Measurements from ENCODE around the gene LAMA5.

Gene LAMA5

DNA sequence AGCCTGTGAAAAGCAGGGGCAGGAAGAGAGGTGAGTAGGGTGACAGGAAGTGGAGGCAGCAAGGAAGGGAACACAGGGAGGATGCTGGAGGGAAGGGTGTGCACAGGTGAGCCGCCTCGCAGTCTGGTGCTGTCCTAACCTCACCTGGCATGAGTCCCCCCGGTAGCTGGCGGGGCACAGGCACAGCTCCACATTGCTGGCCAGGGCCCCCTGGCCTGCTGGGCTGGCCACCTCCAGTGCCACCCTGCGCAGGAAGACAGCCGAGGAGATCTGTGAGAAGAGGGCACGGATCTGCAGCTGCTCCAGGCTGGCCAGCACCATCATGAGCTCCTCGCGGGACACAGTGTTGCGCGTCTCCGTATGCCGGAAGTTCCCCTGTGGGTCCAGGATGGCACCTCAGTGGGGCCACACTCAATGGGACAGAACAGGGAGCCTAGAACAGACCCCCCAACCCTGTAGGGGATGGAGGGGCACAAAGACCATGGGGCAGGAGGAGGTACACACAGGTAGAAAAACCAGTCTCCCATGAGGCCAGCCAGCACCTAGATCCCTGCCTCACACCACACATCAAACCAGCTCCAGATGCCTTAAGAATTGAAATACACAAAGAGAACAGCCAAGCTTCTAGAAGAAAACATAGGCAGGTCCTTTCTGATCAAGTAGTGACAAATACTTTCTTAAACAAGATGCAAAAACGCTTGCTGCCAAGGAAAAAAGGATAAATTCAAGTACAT lies 41.8 kb downstream of the LAMA5 start:
- DNase-seq, result no peak

DNA sequence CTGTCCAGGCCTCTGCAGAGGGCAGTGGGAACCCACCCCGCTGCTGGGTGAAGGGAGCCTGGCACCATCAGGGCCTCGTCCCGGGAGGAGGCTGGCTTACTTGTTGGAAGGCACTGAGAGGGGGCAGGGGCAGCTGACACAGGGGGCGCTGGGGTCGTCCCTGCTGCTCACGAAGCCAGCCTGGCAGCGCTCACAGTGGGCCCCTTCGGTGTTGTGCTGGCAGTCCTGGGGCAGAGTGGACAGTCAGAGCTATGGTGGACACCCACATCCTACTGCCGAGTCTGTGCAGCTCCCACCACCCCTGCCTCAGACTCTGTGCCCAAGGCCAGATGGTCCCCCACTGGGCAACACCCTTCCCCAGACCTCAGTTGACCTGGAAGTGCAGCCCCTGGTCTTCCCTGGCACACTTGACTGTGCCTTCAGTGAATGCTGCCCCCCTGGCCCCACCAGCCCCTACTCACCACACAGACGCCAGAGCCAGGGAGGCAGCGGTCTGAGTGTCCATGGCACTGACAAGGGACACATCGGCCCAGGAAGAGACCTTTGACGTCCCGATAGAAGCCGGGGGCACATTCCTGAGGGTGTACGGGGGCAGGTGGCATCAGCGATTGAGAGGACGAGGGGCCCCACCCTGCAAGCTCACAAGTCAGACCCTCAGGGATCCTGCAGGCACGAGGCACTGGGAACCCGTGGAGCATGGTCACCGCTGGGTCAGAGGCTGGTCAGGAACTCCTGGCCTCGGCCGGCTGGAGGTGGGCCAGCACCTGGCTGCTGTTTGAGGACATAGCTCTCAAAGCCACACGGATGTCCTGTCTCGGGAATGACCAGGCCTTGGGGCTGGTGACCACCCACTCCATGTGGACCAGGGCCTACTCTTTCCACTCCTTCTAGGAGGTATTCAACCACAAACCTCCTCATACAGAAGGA lies 42.9 kb downstream of the LAMA5 start:
- no peak for DNase-seq

DNA sequence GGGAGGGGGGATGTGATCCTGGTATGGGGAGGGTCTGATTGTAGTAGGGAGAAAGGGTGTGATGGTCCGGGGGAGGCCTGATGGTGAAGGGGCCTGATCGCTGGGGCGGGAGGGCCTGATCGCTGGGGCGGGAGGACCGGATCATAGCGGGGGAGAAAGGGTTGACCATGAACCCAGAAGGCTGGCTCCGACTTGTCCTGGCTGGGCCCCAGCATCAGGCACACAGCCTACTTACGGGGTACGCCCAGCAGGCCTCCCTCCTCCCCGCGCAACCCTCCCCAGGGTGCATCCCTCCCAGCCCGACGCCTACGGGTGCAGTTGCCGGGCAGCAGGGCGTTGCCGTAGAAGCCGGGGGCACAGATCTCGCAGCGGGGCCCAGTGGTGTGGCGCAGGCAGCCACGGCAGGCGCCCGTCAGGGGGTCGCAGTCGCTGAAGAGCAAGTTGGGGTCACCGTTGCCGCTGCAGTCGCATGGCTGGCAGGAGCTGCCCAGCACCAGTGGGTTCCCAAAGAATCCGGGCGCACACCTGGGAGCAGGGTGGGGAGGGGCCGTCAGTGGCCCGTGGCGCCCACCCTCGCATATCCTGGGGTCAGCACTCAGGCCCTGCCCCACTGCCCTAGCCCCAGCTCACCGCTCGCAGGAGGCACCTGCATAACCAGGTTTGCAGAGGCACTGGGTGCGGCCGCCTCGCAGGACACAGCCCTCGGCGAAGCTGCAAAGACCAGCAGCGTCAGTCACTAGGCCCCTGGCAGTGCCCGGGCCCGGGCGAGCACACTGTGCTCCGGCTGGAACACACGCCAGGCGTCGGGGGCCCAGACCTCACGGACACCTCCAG lies 43.7 kb downstream of the LAMA5 start:
- DNase-seq, result no peak

DNA sequence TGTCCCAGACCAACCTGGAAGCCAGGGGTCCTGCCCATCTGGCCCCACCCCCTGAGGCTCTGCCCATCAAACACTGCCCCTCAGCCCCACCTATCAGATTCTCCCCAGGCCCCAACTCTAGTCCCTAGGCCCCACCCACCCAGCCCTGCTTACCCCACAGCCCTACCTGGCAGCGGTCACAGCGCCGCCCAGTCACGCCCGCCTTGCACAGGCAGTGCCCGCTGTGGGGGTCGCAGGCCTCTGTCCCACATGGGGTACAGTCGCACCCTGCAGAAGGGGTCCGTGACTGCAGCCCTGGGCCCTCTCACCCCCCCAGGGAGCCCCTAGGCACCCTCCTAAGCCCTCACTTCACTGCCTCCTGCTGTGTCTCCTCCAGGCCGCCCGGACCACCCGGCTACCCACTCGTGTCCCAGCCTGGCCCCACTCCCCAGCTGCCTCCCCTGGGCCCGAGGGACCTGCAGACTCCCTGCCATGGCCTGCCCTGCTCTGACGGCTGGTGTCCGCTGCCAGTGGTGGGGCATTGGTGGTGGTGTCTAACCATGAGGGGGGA lies 44.5 kb downstream of the LAMA5 start:
- no peak for DNase-seq

DNA sequence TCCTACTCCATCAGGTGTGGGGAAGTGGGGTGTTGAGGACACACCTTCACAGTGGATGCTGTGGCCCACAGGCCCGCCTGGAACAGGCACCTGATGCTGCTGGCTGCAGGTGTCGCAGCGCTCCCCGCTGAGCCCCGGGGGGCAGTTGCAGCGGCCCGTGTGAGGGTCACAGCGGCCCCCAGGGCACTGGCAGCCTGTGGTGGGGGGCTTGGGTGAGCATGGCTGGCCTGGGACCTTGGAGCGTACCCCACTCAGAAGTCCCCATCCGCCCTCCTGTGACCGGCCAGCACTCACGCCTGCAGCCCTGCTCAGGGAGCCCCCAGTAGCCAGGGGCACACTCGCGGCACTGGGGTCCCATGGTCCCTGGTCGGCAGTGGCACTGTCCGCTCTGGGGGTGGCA lies 45.1 kb downstream of the LAMA5 start:
- DNase-seq, result no peak

DNA sequence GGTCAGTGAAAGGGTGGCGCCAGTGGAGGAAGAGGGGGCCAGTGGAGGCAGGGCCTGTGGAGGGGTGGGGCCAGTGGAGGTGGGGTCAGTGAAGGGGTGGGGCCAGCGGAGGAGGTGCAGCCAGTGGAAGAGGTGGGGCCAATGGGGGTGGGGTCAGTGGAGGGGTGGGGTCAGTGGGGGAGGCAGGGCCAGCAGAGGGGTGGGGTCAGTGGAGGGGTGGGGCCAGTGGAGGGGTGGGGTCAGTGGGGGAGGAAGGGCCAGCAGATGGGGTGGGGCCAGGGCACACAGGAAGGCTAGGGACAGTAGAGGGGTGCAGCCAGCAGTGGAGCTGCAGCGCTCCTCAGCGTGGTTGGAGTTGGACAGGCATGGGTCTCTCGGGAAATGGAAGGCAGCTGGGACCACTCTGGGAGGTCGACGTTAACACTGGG lies 45.6 kb downstream of the LAMA5 start:
- peak in 1 of 2 experiments; percentile 51 for DNase-seq

DNA sequence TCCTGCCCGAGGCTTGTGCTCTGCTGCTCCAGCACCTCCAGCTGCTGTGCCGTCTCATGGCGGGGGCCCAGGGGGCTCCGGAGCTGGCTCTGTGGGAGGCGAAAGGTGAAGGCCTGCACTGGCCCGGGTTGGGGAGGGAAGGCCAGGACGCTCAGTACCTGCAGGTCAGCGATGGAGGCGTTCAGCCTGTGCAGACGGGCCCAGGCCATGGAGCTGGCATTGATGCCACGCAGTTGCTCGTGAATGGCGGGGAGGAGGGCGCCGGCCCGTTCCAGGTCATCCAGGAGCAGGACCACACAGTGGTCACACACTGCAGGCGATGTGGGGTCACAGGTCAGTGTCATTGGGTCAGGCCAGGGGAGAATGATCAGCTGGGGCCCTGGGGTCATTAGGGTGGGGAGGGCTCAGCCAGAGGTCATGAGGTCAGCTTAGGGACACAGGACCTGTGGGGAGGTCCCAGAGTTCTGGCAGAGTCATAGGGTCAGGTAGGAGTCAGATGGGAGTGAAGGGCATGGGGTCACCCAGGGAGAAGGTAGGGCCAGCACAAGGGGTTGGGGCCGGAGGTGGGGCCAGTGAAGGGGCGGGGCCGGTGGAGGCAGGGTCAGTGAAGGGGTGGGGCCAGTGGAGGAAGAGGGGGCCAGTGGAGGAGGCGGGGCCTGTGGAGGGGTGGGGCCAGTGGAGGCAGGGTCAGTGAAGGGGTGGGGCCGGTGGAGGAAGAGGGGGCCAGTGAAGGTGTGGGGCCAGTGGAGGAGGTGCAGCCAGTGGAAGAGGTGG lies 46.3 kb downstream of the LAMA5 start:
- DNase-seq, result peak in 1 of 2 experiments; percentile 51

DNA sequence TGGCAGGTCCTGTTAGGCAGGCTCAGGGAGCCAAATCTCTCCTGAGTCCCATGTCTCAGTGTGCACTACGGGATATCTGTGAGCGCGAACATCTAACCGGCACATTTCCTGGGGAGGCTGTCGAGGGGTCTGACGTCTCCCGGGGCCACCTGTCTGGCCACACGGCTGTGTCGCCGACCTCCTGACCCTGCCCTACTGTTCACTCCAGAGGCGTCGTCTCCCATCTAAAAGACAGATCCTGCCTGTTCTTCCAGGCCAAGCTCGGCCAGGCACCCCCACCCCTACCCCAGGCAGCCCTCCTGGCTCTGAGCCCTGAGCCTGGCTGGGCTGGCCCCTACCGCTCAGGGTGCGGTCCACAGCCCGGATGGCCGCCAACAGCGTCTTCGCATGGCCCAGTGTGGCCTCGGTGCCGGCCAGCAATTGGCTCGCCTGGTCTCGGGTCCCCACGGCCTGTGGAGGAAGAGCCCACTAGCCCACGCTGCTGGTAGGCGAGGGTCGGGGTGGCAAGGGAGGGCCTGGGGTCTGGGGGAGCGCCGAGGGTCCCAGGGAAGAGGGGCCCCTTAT lies 47.7 kb downstream of the LAMA5 start:
- DNase-seq, result no peak

DNA sequence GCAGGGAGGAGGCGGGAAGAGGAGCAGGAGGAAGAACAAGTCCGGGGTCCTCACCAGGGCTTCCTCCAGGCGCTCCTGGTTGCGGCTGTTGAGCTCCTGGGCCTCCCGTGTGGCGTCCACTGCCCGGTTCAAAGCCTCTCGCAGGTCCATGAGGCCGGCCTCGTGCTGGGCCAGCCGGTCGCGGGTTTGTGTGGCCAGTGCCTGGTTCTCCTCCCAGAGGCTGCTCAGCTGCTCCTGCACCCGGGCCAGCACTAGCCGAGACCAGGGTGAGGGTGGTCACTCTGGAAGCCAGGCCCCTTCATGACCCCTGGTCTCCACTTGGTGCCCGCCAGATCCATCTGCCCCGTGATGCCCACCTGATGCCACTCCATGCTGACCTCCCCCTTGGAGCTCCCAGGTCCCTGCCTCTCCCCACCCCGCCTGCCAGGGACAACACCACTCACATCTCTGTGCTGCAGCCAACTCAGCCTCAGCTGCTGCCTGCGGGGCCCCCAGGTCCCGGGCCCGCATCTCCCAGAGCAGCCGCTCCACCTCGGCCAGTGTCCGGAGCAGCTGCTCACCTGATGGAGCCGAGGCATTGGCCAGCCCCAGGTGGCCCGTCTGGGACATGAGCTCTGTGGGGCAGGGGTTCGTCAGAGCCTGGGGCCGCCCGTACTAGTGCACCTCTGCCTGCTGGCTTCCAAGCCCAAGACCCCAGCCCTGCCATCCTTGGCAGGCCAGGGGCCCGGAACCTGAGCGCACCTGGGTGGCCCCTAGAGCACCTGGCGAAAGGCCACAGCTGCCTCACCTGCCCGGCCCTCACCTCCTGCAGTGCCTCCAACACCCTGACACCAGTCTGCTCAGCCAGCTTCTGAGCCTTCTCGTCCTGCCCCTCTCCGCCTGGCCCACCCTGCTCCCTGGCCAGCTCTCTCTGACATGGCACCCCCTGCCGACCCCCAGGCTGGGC lies 48.4 kb downstream of the LAMA5 start:
- no peak for DNase-seq

DNA sequence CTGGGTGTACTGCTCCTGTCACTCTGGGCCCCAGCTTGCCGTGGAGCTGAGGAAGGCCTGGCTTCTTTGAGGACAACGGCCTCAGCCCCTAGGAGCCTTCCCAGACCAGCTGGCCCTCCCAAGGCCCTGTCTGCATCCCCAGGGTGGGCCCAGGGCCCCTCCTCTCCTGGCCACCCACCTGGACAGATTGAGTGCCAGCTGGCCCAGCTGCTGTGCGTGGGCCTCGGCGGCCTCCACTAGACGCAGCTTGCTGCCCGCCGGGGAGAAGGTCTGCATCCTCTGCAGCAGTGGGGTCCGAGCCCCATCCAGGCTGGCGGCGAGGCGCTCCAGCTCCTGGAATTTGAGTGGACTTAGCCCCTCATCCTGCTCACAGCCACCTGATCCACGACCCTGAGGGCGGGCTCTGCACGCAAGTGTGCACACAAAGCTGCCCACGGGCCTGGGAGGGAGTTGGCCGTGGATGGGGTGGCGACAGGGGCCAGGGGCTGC lies 49.9 kb downstream of the LAMA5 start:
- no peak for DNase-seq

DNA sequence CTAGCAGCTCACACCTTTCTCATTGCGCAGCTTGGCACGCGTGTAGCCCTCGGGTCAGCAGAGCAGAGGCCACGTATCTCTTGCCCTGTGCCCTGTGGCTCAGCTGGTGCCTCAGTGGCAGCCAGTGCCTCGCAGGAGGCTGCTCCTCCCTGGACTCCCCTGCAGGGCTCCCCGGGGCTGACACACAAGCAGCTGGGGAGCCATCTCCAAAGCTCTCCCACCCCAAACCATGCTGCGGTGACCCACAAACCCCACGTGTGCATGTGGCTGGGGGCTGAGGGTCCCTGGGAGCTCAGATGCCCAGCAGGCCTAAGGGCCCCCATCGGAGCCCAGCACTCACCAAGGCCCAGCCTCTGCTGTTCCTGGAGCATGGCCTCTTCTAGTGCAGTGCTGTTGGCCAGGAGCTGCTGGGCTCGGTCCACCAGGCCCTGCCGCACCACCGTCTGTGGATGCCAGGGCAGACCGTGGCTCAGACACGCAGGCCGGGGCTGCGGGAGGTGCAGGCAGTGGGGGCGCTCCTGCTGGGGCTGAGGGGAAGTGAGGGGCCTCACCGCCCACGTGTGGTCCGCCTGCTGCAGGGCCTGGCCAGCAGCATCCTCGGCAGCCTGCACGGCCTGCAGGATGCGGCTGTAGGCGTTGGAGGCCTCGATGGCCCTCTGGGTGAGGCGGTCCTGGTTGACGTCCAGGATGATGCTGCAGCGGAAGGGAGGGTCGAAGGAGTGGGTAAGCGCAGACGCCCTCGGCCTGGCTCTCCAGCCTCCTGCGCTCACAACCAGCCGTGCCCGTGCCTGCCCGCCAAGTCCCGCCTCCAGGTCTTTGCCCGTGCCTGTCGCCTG lies 50.6 kb downstream of the LAMA5 start:
- no peak for DNase-seq

DNA sequence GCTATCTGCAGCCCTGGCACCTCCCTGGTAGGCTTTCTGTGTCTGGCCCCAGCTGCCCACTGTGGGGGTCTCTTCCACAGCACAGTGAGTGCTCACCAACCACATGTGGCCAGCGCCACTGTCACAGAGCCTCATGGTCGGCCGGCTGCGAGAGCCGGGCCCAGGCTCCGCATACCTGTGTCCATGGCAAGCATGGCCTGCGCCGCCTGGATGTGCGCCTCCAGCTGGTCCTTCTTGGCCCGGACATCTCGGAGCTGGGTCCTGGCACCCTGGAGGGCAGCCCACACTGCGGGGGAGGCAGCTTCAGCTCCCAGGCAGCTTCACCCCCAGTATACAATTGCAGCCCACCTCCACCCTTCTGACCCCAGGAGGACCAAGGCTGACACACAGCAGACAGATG lies 51.3 kb downstream of the LAMA5 start:
- DNase-seq, result no peak

DNA sequence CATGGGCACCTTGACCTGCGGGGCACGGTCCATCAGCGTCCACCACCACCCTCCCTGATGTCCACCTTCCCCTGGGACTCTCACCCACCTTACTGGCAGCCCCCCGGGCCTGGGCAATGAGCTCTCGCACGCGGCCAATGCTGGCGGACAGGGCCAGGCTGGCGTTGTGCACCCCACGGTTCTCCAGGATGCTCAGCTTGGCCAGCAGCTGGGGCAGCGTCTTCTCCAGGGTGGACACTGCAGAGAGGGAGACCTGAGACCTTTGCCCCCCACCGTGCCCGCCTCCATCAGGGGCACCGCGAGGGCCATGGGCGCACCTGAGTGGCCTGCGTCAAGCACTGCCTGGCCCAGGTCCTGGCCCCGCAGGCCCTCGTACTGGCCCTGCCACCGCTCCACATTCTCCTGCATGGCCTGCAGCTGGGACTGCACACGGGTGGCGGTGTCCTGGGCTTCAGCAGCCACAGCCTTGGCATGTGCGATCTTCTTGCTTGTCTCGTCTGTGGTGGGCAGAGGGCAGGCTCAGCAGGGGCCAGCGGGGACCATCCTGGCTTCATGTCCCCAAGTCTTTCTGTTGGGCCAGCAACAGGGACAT lies 52.3 kb downstream of the LAMA5 start:
- DNase-seq, result no peak

DNA sequence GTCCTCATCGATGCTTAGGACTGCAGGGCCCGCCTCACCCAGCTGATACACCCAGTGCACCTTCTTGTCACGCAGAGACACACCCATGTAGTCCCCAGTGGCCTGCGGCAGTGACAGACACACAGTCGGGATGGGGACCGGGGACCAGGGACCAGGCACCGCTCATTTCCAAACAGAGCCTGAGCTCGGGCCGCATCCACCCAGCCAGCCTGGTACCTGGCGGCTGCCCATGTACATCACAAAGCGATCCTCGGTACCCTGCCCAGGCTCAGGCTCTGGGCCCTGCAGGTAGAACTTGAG lies 52.8 kb downstream of the LAMA5 start:
- DNase-seq, result no peak

DNA sequence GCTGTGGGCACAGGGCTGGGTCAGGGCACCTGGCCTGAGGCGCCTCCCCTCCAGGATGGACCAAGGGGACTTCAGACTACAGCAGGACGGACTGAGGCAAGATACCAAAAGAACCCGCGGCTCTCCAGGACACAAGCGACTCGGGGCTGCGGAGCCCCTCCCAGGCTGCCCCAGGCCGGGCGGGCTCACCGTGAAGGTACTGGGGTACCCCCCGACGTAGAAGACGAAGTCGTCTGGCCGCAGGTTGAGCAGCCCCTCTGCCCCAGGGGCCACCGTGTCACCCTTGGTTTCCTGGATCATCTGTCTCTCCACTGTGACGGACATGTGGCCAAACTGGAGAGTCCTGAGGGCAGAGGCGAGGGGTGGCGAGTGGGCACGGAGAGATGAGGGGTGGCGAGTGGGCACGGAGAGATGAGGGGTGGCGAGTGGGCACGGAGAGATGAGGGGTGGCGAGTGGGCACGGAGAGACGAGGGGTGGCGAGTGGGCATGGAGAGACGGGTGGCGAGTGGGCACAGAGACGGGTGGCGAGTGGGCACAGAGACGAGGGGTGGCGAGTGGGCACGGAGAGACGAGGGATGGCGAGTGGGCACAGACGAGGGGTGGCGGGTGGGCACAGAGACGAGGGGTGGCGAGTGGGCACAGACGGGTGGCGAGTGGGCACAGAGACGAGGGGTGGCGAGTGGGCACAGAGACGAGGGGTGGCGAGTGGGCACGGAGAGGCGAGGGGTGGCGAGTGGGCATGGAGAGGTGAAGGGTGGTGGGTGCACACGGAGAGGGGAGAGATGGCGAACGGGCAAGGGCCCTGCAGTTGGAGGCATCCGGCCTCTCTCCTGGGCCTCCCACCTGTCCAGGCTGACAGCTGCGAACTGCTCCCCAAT lies 53.4 kb downstream of the LAMA5 start:
- DNase-seq, result no peak

DNA sequence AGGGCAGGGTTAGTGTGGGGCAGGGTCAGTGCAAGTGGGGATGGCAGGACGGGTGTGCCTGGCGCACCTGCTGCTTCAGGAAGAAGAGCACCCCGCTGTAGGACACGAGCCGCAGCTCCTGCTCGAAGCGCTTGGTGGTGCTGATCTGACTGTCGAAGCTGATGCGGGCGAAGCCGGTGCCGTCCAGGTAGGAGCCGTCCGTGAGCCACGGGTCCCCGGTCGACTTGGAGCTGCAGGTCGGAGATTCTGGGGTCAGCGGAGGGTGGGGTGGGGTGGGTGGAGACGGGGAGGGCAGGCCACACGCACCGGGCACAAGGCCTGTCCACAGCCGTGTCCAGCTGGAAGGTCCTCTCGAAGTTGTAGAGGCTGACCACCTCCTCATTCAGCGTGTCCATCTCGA lies 54.1 kb downstream of the LAMA5 start:
- no peak for DNase-seq

DNA sequence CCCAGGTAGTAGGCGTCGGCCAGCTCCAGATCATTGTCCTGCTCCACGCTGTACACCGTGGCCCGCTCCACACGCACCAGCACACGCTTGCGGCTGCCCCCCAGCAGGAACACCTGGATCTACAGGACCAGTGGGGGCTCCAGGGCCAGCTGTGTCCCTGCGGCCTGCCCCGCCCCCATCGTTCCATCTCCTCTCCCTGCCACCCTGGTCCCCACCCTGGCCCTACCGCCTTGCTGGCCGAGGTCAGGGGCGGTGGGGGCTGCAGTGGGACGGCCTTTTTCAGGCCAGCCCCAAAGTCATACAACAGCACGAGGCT lies 54.5 kb downstream of the LAMA5 start:
- DNase-seq, result no peak
